ENCODE data around the gene TRAPPC13.

The TRAPPC13 gene

GRCh38 chr5:65623482-65623881 lies 1.3 kb upstream of the TRAPPC13 start:
- no peak for TF ChIP-seq CTCF (conservative IDR thresholded peaks at IDR 0.05)
- H3K27ac ChIP-seq: peak overlapping the region; percentile 84

DNA sequence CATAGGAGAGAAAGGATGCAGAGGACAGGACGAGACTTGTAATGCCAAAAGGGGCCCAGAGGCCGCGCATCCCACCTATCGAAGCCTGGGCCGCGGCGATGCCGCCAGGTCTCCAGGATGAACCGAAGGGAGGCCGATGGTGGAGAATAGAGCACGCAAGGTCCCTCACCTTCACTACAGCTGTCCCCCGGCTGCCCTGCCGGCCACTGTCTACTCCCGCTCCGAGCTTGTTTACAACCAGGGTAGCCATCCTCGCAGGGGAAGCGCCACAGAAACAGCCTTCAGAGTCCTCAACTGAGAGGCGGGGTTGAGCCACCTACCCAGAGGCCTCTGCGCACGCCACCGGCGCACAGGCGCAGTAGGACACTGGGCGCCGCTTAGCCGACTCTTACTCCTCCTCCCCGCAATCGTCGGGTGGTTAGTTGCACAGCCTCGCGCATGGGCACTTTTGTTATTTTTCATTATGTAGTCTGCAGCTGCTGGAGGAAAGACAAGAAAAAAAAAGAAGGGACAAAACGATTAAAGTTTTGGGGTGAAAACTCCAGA lies 729 bp upstream of the TRAPPC13 start, which contains the start of gene TRIM23:
Gene TRIM23, minus strand, starts transcription at position 309 of the 546 bp plus-strand sequence. Its CDS starts 59 bp downstream, at position 250.
- peak within 1 kb of the TSS; percentile 84 for H3K27ac ChIP-seq
- TF ChIP-seq CTCF (conservative IDR thresholded peaks at IDR 0.05): no peak

DNA sequence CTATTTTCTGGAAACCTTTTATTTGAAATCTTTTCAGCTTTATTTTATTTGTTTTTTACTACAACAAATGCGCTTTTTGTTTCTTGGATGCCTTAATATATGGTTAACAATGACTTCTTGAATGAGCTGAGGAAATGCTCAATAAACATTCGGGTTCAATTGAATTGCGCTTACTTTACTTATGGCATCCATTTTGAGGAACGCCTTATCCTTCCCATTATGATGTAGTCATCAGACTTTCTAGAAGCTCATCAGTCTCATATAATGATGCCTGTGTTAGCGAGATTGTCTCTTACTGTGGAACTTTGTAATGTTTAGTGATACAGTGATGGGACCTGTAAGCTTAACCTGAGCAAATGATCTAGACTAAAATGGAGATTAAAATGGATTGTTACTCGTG lies 916 bp downstream of the TRAPPC13 start:
- no peak for TF ChIP-seq CTCF (conservative IDR thresholded peaks at IDR 0.05)
- peak overlapping the region; percentile 84 for H3K27ac ChIP-seq

- H3K27ac ChIP-seq: no peak overlapping the region
- TF ChIP-seq CTCF (conservative IDR thresholded peaks at IDR 0.05): no peak
These were observed 6.2 kb downstream of the TRAPPC13 start for GRCh38 chr5:65630981-65631380.

- no peak for TF ChIP-seq CTCF (conservative IDR thresholded peaks at IDR 0.05)
- H3K27ac ChIP-seq: no peak overlapping the region
These were observed 15.4 kb downstream of the TRAPPC13 start for GRCh38 chr5:65640240-65640639.

- no peak overlapping the region for H3K27ac ChIP-seq
- no peak for TF ChIP-seq CTCF (conservative IDR thresholded peaks at IDR 0.05)
These were observed 22.1 kb downstream of the TRAPPC13 start for GRCh38 chr5:65646938-65647337.

GRCh38 chr5:65647941-65648340 lies 23.1 kb downstream of the TRAPPC13 start:
- TF ChIP-seq CTCF (conservative IDR thresholded peaks at IDR 0.05): no peak
- H3K27ac ChIP-seq: no peak overlapping the region

Measured in VCaP (cell line).